Activated CD8-positive, alpha-beta memory T cell treated with anti-CD3 and anti-CD28 coated beads, Interleukin-2, amount 10 ng/mL, durations not matched to agents 7 days and 5 days (primary cell): ENCODE data around the gene KRT83. TPM values are rescaled to one million over a fixed set of nuclear protein-coding genes. Genes with fewer than 3 reads are reported as not detected.
A peak's percentile ranks its signal among the peaks of the same experiment; 100 is the strongest.

Source experiments
- ATAC-seq: fragments of 150-1000 bp; cut with Tn5 transposase; one replicate; pipeline ENCODE4 v1.10.0; 2021; ENCODE audit warnings: moderate library complexity
- CTCF ChIA-PET: fragments of 350-600 bp; sonication (Branson Sonifier 250); formaldehyde crosslinking; loops from one replicate; lab custom pipeline; 2021; ENCODE audit warnings: antibody characterized with exemption; lab: Charles Lee
- DNase-seq: peaks from one replicate; pipeline ENCODE4 v3.0.0-alpha.2; 2020
- H3K27ac Mint-ChIP-seq: one replicate; pipeline ENCODE4 v1.8.0; 2021; ENCODE audit warnings: mild to moderate bottlenecking, mixed read lengths
- H3K27me3 Mint-ChIP-seq: one replicate; pipeline ENCODE4 v1.8.0; 2021; ENCODE audit warnings: mixed read lengths
- H3K36me3 Mint-ChIP-seq: one replicate; pipeline ENCODE4 v1.8.0; 2021; ENCODE audit warnings: mild to moderate bottlenecking, mixed read lengths
- H3K4me1 Mint-ChIP-seq: one replicate; pipeline ENCODE4 v1.8.0; 2021; ENCODE audit warnings: mixed read lengths
- H3K4me3 Mint-ChIP-seq: one replicate; pipeline ENCODE4 v1.8.0; 2021; ENCODE audit warnings: mild to moderate bottlenecking, moderate library complexity, mixed read lengths
- H3K9me3 Mint-ChIP-seq: one replicate; pipeline ENCODE4 v1.8.0; 2022; ENCODE audit warnings: low read depth, mixed read lengths
- total RNA-seq, 2 experiments: library from RNA; stranded (reverse); gene quantifications; one replicate each; pipeline ENCODE4 v1.2.3, GENCODE V29; 2021

The KRT83 gene
- total RNA-seq, 2 experiments from 2014 or later: not detected

GRCh38 chr12:52336641-52337040 is 15.4 kb upstream of the KRT83 start:
- Mint-ChIP-seq H3K27me3 (peaks cover 22% of the 10 kb centered on the region), H3K9me3 (peaks cover 3% of the 10 kb centered on the region), H3K36me3 (peaks cover 3% of the 10 kb centered on the region), H3K4me1 (peaks cover 8% of the 10 kb centered on the region), H3K27ac (no peak overlapping the region), H3K4me3 (no peak overlapping the region)
- DNase-seq (no peak), ATAC-seq (no peak)
- CTCF ChIA-PET: interaction anchor here (0.9 to 1.7 kb wide), 4 partner anchors 9 to 25 kb away, joined by 3 to 9 read pairs (median 4); no protein-coding TSS in a partner anchor

- Mint-ChIP-seq H3K27ac (no peak overlapping the region), H3K27me3 (peaks cover 20% of the 10 kb centered on the region)
- CTCF ChIA-PET: interaction anchor here (0.9 to 1.6 kb wide), 4 partner anchors 9 to 179 kb away, joined by 3 to 6 read pairs (median 3); no protein-coding TSS in a partner anchor
Observed at GRCh38 chr12:52335598-52336262, 14.5 kb upstream of the KRT83 start.

GRCh38 chr12:52334185-52334584 is 13.0 kb upstream of the KRT83 start:
- CTCF ChIA-PET: no interaction called here
- no peak overlapping the region for H3K27ac Mint-ChIP-seq
- peaks cover 22% of the 10 kb centered on the region for H3K27me3 Mint-ChIP-seq

More at GRCh38 chr12:52335598-52336262, 14.5 kb upstream of the KRT83 start:
- peaks cover 3% of the 10 kb centered on the region for H3K36me3 Mint-ChIP-seq
- H3K9me3 Mint-ChIP-seq: peaks cover 3% of the 10 kb centered on the region
- H3K4me3 Mint-ChIP-seq: no peak overlapping the region
- DNase-seq (no peak), ATAC-seq (no peak)
- H3K4me1 Mint-ChIP-seq: peaks cover 8% of the 10 kb centered on the region

GRCh38 chr12:52333321-52333720 is 12.1 kb upstream of the KRT83 start:
- CTCF ChIA-PET: no interaction called here
- Mint-ChIP-seq H3K4me3 (no peak overlapping the region), H3K9me3 (peaks cover 3% of the 10 kb centered on the region), H3K4me1 (peaks cover 12% of the 10 kb centered on the region), H3K27me3 (peaks cover 22% of the 10 kb centered on the region), H3K36me3 (peaks cover 3% of the 10 kb centered on the region), H3K27ac (no peak overlapping the region)
- DNase-seq (no peak), ATAC-seq (no peak)

More at GRCh38 chr12:52334185-52334584, 13.0 kb upstream of the KRT83 start:
- Mint-ChIP-seq H3K4me3 (no peak overlapping the region), H3K36me3 (peaks cover 3% of the 10 kb centered on the region), H3K9me3 (peaks cover 3% of the 10 kb centered on the region), H3K4me1 (peaks cover 8% of the 10 kb centered on the region)
- ATAC-seq (no peak), DNase-seq (no peak)

GRCh38 chr12:52332381-52332780 is 11.2 kb upstream of the KRT83 start:
- H3K4me1 Mint-ChIP-seq: peaks cover 20% of the 10 kb centered on the region
- peaks cover 3% of the 10 kb centered on the region for H3K9me3 Mint-ChIP-seq
- ATAC-seq: no peak
- H3K4me3 Mint-ChIP-seq: no peak overlapping the region
- peaks cover 21% of the 10 kb centered on the region for H3K27me3 Mint-ChIP-seq
- CTCF ChIA-PET: interaction anchor here (0.8 to 1.5 kb wide), 2 partner anchors 26 to 176 kb away, joined by 3 read pairs; no protein-coding TSS in a partner anchor
- H3K36me3 Mint-ChIP-seq: peaks cover 3% of the 10 kb centered on the region
- DNase-seq: no peak
- no peak overlapping the region for H3K27ac Mint-ChIP-seq

GRCh38 chr12:52331833-52332232 is 10.6 kb upstream of the KRT83 start:
- CTCF ChIA-PET: interaction anchor here (1.0 to 5.3 kb wide), 3 partner anchors 53 to 176 kb away, joined by 3 to 28 read pairs (median 3); no protein-coding TSS in a partner anchor
- no peak for DNase-seq
- Mint-ChIP-seq H3K9me3 (peaks cover 3% of the 10 kb centered on the region), H3K4me3 (no peak overlapping the region), H3K27me3 (peaks cover 22% of the 10 kb centered on the region), H3K27ac (no peak overlapping the region), H3K36me3 (peaks cover 3% of the 10 kb centered on the region), H3K4me1 (peaks cover 22% of the 10 kb centered on the region)
- ATAC-seq: no peak

- CTCF ChIA-PET: interaction anchor here (1.0 to 5.3 kb wide), 3 partner anchors 9 to 175 kb away, joined by 3 to 28 read pairs (median 3); no protein-coding TSS in a partner anchor
Observed at GRCh38 chr12:52331039-52331438, 9.8 kb upstream of the KRT83 start.

GRCh38 chr12:52327830-52328500 is 6.8 kb upstream of the KRT83 start:
- H3K27ac Mint-ChIP-seq: no peak overlapping the region
- H3K9me3 Mint-ChIP-seq: no peaks in the 10 kb centered on the region
- no peak for DNase-seq
- CTCF ChIA-PET: interaction anchor here (0.6 to 5.3 kb wide), 28 partner anchors 9 to 552 kb away, joined by 3 to 28 read pairs (median 4); no protein-coding TSS in a partner anchor
- H3K27me3 Mint-ChIP-seq: peaks cover 33% of the 10 kb centered on the region
- H3K36me3 Mint-ChIP-seq: no peaks in the 10 kb centered on the region
- peaks cover 18% of the 10 kb centered on the region for H3K4me1 Mint-ChIP-seq
- ATAC-seq: no peak
- no peak overlapping the region for H3K4me3 Mint-ChIP-seq

More at GRCh38 chr12:52331039-52331438, 9.8 kb upstream of the KRT83 start:
- Mint-ChIP-seq H3K27me3 (peaks cover 20% of the 10 kb centered on the region), H3K4me3 (no peak overlapping the region), H3K4me1 (peaks cover 18% of the 10 kb centered on the region), H3K27ac (no peak overlapping the region), H3K36me3 (no peaks in the 10 kb centered on the region), H3K9me3 (no peaks in the 10 kb centered on the region)
- ATAC-seq: no peak
- no peak for DNase-seq

- H3K27ac Mint-ChIP-seq: no peak overlapping the region
- H3K4me3 Mint-ChIP-seq: no peak overlapping the region
- DNase-seq: peak; percentile 86
- CTCF ChIA-PET: interaction anchor here (0.6 to 5.3 kb wide), 30 partner anchors 8 to 553 kb away, joined by 3 to 28 read pairs (median 4); no protein-coding TSS in a partner anchor
- H3K4me1 Mint-ChIP-seq: peaks cover 18% of the 10 kb centered on the region
- no peaks in the 10 kb centered on the region for H3K36me3 Mint-ChIP-seq
- peak; percentile 97 for ATAC-seq
- H3K9me3 Mint-ChIP-seq: no peaks in the 10 kb centered on the region
- H3K27me3 Mint-ChIP-seq: peaks cover 39% of the 10 kb centered on the region
Observed at GRCh38 chr12:52327052-52327829, 6.0 kb upstream of the KRT83 start.

GRCh38 chr12:52324153-52324444 is 2.9 kb upstream of the KRT83 start:
- H3K4me1 Mint-ChIP-seq: peaks cover 18% of the 10 kb centered on the region
- ATAC-seq (no peak), DNase-seq (no peak)
- CTCF ChIA-PET: interaction anchor here (1.0 kb wide), 1 partner anchor 45 kb away, joined by 3 read pairs; no protein-coding TSS in a partner anchor
- H3K27ac Mint-ChIP-seq: no peak overlapping the region
- H3K9me3 Mint-ChIP-seq: no peaks in the 10 kb centered on the region
- H3K36me3 Mint-ChIP-seq: no peaks in the 10 kb centered on the region
- H3K4me3 Mint-ChIP-seq: no peak overlapping the region
- H3K27me3 Mint-ChIP-seq: peaks cover 56% of the 10 kb centered on the region

GRCh38 chr12:52323416-52324152 is 2.4 kb upstream of the KRT83 start:
- Mint-ChIP-seq H3K27ac (no peak overlapping the region), H3K36me3 (no peaks in the 10 kb centered on the region), H3K9me3 (no peaks in the 10 kb centered on the region), H3K27me3 (peaks cover 60% of the 10 kb centered on the region), H3K4me3 (no peak overlapping the region), H3K4me1 (peaks cover 17% of the 10 kb centered on the region)
- CTCF ChIA-PET: interaction anchor here (1.0 kb wide), 1 partner anchor 44 kb away, joined by 3 read pairs; no protein-coding TSS in a partner anchor
- DNase-seq: no peak
- no peak for ATAC-seq

- H3K27ac Mint-ChIP-seq: no peak overlapping the region
- no peak overlapping the region for H3K4me3 Mint-ChIP-seq
- H3K36me3 Mint-ChIP-seq: no peaks in the 10 kb centered on the region
- ATAC-seq: no peak
- CTCF ChIA-PET: interaction anchor here (1.0 kb wide), 1 partner anchor 44 kb away, joined by 3 read pairs; no protein-coding TSS in a partner anchor
- peaks cover 13% of the 10 kb centered on the region for H3K4me1 Mint-ChIP-seq
- no peak for DNase-seq
- peaks cover 65% of the 10 kb centered on the region for H3K27me3 Mint-ChIP-seq
- H3K9me3 Mint-ChIP-seq: no peaks in the 10 kb centered on the region
Observed at GRCh38 chr12:52323001-52323400, 1.8 kb upstream of the KRT83 start.
